ENCODE data around the gene LYZL1. TPM values are rescaled to one million over a fixed set of nuclear protein-coding genes. Genes with fewer than 3 reads are reported as not detected.

LYZL1 gene
- total and polyA plus RNA-seq, 2 donors (not counting 1 experiment from before 2014, with no cell fraction given), result not detected

- H2AFZ ChIP-seq (ENCODE audit: insufficient read depth, low read depth, low read length, poor library complexity, severe bottlenecking), result no peak overlapping the region
- Mint-ChIP-seq H3K4me3 (no peak overlapping the region), H3K9me3 (ENCODE audit: insufficient read depth) (no peaks in the 10 kb centered on the region), H3K27me3 (peaks cover 3% of the 10 kb centered on the region), H3K4me1 (peaks cover 1% of the 10 kb centered on the region), H3K27ac (no peak overlapping the region)
- H3K79me2 ChIP-seq (ENCODE audit: control insufficient read depth, insufficient read depth, low read length), result no peaks in the 10 kb centered on the region
- no peaks in the 10 kb centered on the region for H3K27me3 ChIP-seq (replicated peaks in 1 of 4; ENCODE audit: control extremely low read depth in 1 of 4, control insufficient read depth in 3 of 4, insufficient read depth in 4 of 4, low read length in 3 of 4)
- H3K4me3 ChIP-seq (ENCODE audit: control extremely low read depth in 1 of 5, extremely low read depth in 1 of 5, insufficient read depth in 1 of 5, low read depth in 2 of 5, low read length in 4 of 5), result no peak overlapping the region
- H3K9ac ChIP-seq (ENCODE audit: low read length), result no peak overlapping the region
- 42% methylated on average over 9 of the region's 9 CpGs for WGBS (ENCODE audit: insufficient coverage)
- CTCF ChIA-PET, result no interaction called here
- H3K9me3 ChIP-seq (ENCODE audit: control extremely low read depth in 1 of 3, control insufficient read depth in 2 of 3, insufficient read depth in 1 of 3, low read length in 2 of 3), result peaks cover 0 to 12% (median 0%) of the 10 kb centered on the region in 3 donors
- POLR2A ChIA-PET, result no interaction called here
- no peak overlapping the region for H3K4me2 ChIP-seq (replicated peaks; ENCODE audit: low read depth, low read length, poor library complexity, severe bottlenecking)
- DNase-seq, result peak; percentile 4
- H3K4me1 ChIP-seq (ENCODE audit: control insufficient read depth in 2 of 2, insufficient read depth in 2 of 2, low read length in 2 of 2), result no peaks in the 10 kb centered on the region
- ATAC-seq (ENCODE audit: low read depth), result no peak
- no peak overlapping the region for H3K27ac ChIP-seq (ENCODE audit: low read length in 2 of 2)
- intact Hi-C loops (cut with micrococcal nuclease), result no loop called here
- TF ChIP-seq, protein P1, sequence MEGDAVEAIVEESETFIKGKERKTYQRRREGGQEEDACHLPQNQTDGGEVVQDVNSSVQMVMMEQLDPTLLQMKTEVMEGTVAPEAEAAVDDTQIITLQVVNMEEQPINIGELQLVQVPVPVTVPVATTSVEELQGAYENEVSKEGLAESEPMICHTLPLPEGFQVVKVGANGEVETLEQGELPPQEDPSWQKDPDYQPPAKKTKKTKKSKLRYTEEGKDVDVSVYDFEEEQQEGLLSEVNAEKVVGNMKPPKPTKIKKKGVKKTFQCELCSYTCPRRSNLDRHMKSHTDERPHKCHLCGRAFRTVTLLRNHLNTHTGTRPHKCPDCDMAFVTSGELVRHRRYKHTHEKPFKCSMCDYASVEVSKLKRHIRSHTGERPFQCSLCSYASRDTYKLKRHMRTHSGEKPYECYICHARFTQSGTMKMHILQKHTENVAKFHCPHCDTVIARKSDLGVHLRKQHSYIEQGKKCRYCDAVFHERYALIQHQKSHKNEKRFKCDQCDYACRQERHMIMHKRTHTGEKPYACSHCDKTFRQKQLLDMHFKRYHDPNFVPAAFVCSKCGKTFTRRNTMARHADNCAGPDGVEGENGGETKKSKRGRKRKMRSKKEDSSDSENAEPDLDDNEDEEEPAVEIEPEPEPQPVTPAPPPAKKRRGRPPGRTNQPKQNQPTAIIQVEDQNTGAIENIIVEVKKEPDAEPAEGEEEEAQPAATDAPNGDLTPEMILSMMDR (IDR thresholded peaks at IDR 0.05), result no peak
- TF ChIP-seq EZH2 (IDR thresholded peaks at IDR 0.05; ENCODE audit: borderline replicate concordance, insufficient read depth, low read depth, low read length, poor library complexity, severe bottlenecking), result no peak
- H3K36me3 ChIP-seq (replicated peaks in 1 of 2; ENCODE audit: control extremely low read depth in 1 of 2, control insufficient read depth in 1 of 2, extremely low read depth in 1 of 2, insufficient read depth in 2 of 2, low read length in 1 of 2), result no peaks in the 10 kb centered on the region
- H4K20me1 ChIP-seq (ENCODE audit: control insufficient read depth, insufficient read depth, low read length, poor library complexity, severe bottlenecking), result no peaks in the 10 kb centered on the region
Observed at GRCh38 chr10:29254123-29255046, 34.5 kb upstream of the LYZL1 start.

DNA sequence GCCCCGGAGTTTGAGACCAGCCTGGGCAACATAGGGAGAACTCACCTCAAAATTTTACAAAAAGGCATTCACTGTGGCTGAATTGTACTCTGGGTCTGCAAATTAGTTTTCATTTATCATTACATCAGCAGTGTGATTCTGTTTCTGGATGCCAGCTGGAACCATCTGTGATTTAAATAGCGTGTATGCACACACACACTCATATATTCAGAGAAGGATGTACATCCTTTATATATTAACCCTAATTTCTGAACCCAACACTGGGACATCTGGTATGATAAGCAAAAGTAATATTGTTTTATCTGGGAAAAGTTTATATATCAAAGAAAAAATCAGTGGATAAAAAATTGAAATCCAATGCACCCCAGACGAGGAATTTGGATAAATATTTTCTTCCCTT is 33.8 kb upstream of the LYZL1 start:
- no peaks in the 10 kb centered on the region for H3K9me3 Mint-ChIP-seq (ENCODE audit: insufficient read depth)
- ChIA-PET POLR2A (no interaction called here), CTCF (no interaction called here)
- TF ChIP-seq EZH2 (IDR thresholded peaks at IDR 0.05; ENCODE audit: borderline replicate concordance, insufficient read depth, low read depth, low read length, poor library complexity, severe bottlenecking), result no peak
- TF ChIP-seq, protein P1 (IDR thresholded peaks at IDR 0.05), result no peak
- H3K4me1 ChIP-seq (ENCODE audit: control insufficient read depth in 2 of 2, insufficient read depth in 2 of 2, low read length in 2 of 2), result no peaks in the 10 kb centered on the region
- no peaks in the 10 kb centered on the region for H3K79me2 ChIP-seq (ENCODE audit: control insufficient read depth, insufficient read depth, low read length)
- no peak overlapping the region for H2AFZ ChIP-seq (ENCODE audit: insufficient read depth, low read depth, low read length, poor library complexity, severe bottlenecking)
- intact Hi-C loops (cut with micrococcal nuclease), result no loop called here
- no peaks in the 10 kb centered on the region for H3K27me3 ChIP-seq (replicated peaks in 1 of 4; ENCODE audit: control extremely low read depth in 1 of 4, control insufficient read depth in 3 of 4, insufficient read depth in 4 of 4, low read length in 3 of 4)
- H3K36me3 ChIP-seq (replicated peaks in 1 of 2; ENCODE audit: control extremely low read depth in 1 of 2, control insufficient read depth in 1 of 2, extremely low read depth in 1 of 2, insufficient read depth in 2 of 2, low read length in 1 of 2), result no peaks in the 10 kb centered on the region
- peaks cover 3% of the 10 kb centered on the region for H3K27me3 Mint-ChIP-seq
- no peak overlapping the region for H3K4me3 ChIP-seq (ENCODE audit: control extremely low read depth in 1 of 5, extremely low read depth in 1 of 5, insufficient read depth in 1 of 5, low read depth in 2 of 5, low read length in 4 of 5)
- H3K27ac ChIP-seq (ENCODE audit: low read length in 2 of 2), result no peak overlapping the region
- H3K9ac ChIP-seq (ENCODE audit: low read length), result no peak overlapping the region
- H3K4me2 ChIP-seq (replicated peaks; ENCODE audit: low read depth, low read length, poor library complexity, severe bottlenecking), result no peak overlapping the region
- ATAC-seq (ENCODE audit: low read depth) (no peak), DNase-seq (no peak)
- peaks cover 0 to 13% (median 0%) of the 10 kb centered on the region in 3 donors for H3K9me3 ChIP-seq (ENCODE audit: control extremely low read depth in 1 of 3, control insufficient read depth in 2 of 3, insufficient read depth in 1 of 3, low read length in 2 of 3)
- WGBS (ENCODE audit: insufficient coverage), result no CpG with 5 or more reads among the region's 3 CpGs
- no peaks in the 10 kb centered on the region for H4K20me1 ChIP-seq (ENCODE audit: control insufficient read depth, insufficient read depth, low read length, poor library complexity, severe bottlenecking)
- H3K4me3 Mint-ChIP-seq, result no peak overlapping the region
- H3K27ac Mint-ChIP-seq, result no peak overlapping the region
- H3K4me1 Mint-ChIP-seq, result peaks cover 1% of the 10 kb centered on the region

Measured in B cell (primary cell).